Measurements from ENCODE around the gene DNAJC4. TPM values are rescaled to one million over a fixed set of nuclear protein-coding genes. Genes with fewer than 3 reads are reported as not detected.

The DNAJC4 gene
- polyA plus RNA-seq, 3 donors: 25.5 to 78.9 (median 32.5) TPM

- Histone ChIP-seq H3K9ac (ENCODE audit: insufficient read depth, low read length, poor library complexity, severe bottlenecking) (peak overlapping the region; percentile 95), H4K20me1 (ENCODE audit: insufficient read depth, low read length) (no peaks in the 10 kb centered on the region), H3K79me2 (ENCODE audit: insufficient read depth, low read length) (peaks cover 25% of the 10 kb centered on the region), H3K4me1 (ENCODE audit: control insufficient read depth in 1 of 2, insufficient read depth in 2 of 2, low read length in 2 of 2) (peaks cover 59 to 71% of the 10 kb centered on the region in 2 donors), H3K27me3 (ENCODE audit: control insufficient read depth in 2 of 2, insufficient read depth in 2 of 2, low read length in 2 of 2) (peaks cover 0 to under 1% of the 10 kb centered on the region in 2 donors), H3K9me3 (replicated peaks in 1 of 2; ENCODE audit: control insufficient read depth in 1 of 2, insufficient read depth in 1 of 2, low read length in 2 of 2) (no peaks in the 10 kb centered on the region), H2AFZ (ENCODE audit: insufficient read depth, low read depth, low read length, poor library complexity, severe bottlenecking) (no peak overlapping the region), H3K27ac (ENCODE audit: low read depth in 1 of 2, low read length in 2 of 2) (peak overlapping the region; percentile 96 to 100), H3K4me2 (replicated peaks; ENCODE audit: extremely low read depth, low read length, poor library complexity, severe bottlenecking) (peak overlapping the region; percentile 23), H3K36me3 (replicated peaks in 1 of 2; ENCODE audit: control insufficient read depth in 1 of 2, insufficient read depth in 2 of 2, low read length in 2 of 2) (peaks cover 9% of the 10 kb centered on the region in 2 donors), H3K4me3 (replicated peaks in 1 of 3; ENCODE audit: low read depth in 2 of 3, low read length in 3 of 3) (peak overlapping the region in 1 of 3 experiments; percentile 14)
- peaks cover 55% of the 10 kb centered on the region for H3K4me1 Mint-ChIP-seq
- TF ChIP-seq CTCF (IDR thresholded peaks at IDR 0.05): no peak
- H3K27me3 Mint-ChIP-seq (ENCODE audit: low read depth in 3 of 3): peaks cover 2 to 9% (median 9%) of the 10 kb centered on the region in 3 donors
- intact Hi-C loops (cut with micrococcal nuclease): no loop called here
- WGBS (ENCODE audit: insufficient coverage): 11% methylated on average over 4 of the region's 5 CpGs
- H3K27ac Mint-ChIP-seq: peak overlapping the region; percentile 100
- peak overlapping the region; percentile 16 to 46 for H3K4me3 Mint-ChIP-seq
- peak; percentile 59 to 72 (median 67) for DNase-seq
- H3K9me3 Mint-ChIP-seq: no peaks in the 10 kb centered on the region
- H3K36me3 Mint-ChIP-seq: peaks cover 18 to 21% of the 10 kb centered on the region in 2 donors
Observed at GRCh38 chr11:64238999-64239398, 8.7 kb downstream of the DNAJC4 start.

GRCh38 chr11:64239662-64240434 is 9.5 kb downstream of the DNAJC4 start:
- peaks cover 25% of the 10 kb centered on the region for H3K79me2 ChIP-seq (ENCODE audit: insufficient read depth, low read length)
- Mint-ChIP-seq H3K4me3 (peak overlapping the region; percentile 87 to 92), H3K36me3 (peaks cover 22 to 24% of the 10 kb centered on the region in 2 donors), H3K27ac (peak overlapping the region; percentile 100), H3K4me1 (peaks cover 55% of the 10 kb centered on the region), H3K27me3 (ENCODE audit: low read depth in 3 of 3) (peaks cover 2 to 9% (median 7%) of the 10 kb centered on the region in 3 donors), H3K9me3 (no peaks in the 10 kb centered on the region)
- no peak overlapping the region for H2AFZ ChIP-seq (ENCODE audit: insufficient read depth, low read depth, low read length, poor library complexity, severe bottlenecking)
- peak overlapping the region; percentile 40 to 84 (median 41) for H3K4me3 ChIP-seq (replicated peaks in 1 of 3; ENCODE audit: low read depth in 2 of 3, low read length in 3 of 3)
- DNase-seq: peak; percentile 97 to 100 (median 98)
- H3K36me3 ChIP-seq (replicated peaks in 1 of 2; ENCODE audit: control insufficient read depth in 1 of 2, insufficient read depth in 2 of 2, low read length in 2 of 2): peaks cover 10 to 12% of the 10 kb centered on the region in 2 donors
- intact Hi-C loops (cut with micrococcal nuclease): loop anchor here (2.0 to 5.0 kb wide), 4 partner anchors 13 to 65 kb away; partner anchors contain the start of genes FERMT3 (in 2 of the 2), CATSPERZ (in 1 of the 2), ESRRA (in 1 of the 2) and NUDT22 (in 1 of the 2)
- 44% methylated on average over 8 of the region's 11 CpGs for WGBS (ENCODE audit: insufficient coverage)
- H4K20me1 ChIP-seq (ENCODE audit: insufficient read depth, low read length): no peaks in the 10 kb centered on the region
- no peaks in the 10 kb centered on the region for H3K27me3 ChIP-seq (ENCODE audit: control insufficient read depth in 2 of 2, insufficient read depth in 2 of 2, low read length in 2 of 2)
- peaks cover 60 to 75% of the 10 kb centered on the region in 2 donors for H3K4me1 ChIP-seq (ENCODE audit: control insufficient read depth in 1 of 2, insufficient read depth in 2 of 2, low read length in 2 of 2)
- no peak for TF ChIP-seq CTCF (IDR thresholded peaks at IDR 0.05)
- H3K9me3 ChIP-seq (replicated peaks in 1 of 2; ENCODE audit: control insufficient read depth in 1 of 2, insufficient read depth in 1 of 2, low read length in 2 of 2): no peaks in the 10 kb centered on the region
- peak overlapping the region; percentile 95 for H3K9ac ChIP-seq (ENCODE audit: insufficient read depth, low read length, poor library complexity, severe bottlenecking)
- H3K27ac ChIP-seq (ENCODE audit: low read depth in 1 of 2, low read length in 2 of 2): peak overlapping the region; percentile 96 to 100
- H3K4me2 ChIP-seq (replicated peaks; ENCODE audit: extremely low read depth, low read length, poor library complexity, severe bottlenecking): peak overlapping the region; percentile 99
